ENCODE measurements around the gene PTPRD. TPM values are rescaled to one million over a fixed set of nuclear protein-coding genes. Genes with fewer than 3 reads are reported as not detected.

Gene PTPRD
- total RNA-seq: under 1 TPM; 0.26 to 0.49 (median 0.28) TPM

DNA sequence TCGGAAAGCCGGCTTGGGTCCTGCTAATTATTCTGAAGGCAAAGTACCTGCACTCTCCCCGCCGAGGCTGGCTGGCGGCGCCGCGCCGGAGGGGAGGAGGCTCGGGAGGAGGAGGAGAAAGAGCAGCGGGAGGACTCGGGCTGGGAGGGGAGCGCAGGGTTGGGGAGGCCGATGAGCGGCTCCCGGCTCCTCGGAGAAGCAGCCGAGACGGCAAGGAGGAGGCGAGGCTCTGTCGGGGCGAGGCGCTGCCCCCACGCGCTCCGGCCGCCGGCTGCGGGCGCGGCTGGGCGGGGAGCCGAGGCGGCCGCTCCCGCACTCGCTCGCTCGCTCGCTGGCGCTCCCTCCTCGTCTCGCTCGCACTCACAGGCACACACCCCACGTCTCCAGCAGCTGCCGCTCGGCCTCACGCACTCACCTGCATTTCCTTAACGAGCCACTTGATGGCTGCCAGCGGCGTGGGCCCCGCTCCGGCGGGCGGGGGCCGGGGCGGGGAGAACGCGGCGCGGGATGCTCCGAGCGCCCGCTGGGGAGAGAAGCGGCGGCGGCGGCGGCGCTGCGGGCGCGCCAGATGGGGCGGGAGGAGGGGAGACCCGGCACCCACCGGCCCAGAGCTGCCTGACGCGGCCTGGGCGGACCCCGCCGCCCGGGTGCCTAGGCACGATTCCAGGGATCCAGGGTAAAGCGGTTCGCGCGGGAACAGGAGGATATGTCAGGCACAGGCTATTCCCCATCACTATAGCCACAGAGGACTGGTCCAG is at the start of gene PTPRD:
Gene PTPRD, minus strand, starts transcription at position 362 of the 758 bp plus-strand sequence.
- peak; percentile 65 to 76 for ATAC-seq

DNA sequence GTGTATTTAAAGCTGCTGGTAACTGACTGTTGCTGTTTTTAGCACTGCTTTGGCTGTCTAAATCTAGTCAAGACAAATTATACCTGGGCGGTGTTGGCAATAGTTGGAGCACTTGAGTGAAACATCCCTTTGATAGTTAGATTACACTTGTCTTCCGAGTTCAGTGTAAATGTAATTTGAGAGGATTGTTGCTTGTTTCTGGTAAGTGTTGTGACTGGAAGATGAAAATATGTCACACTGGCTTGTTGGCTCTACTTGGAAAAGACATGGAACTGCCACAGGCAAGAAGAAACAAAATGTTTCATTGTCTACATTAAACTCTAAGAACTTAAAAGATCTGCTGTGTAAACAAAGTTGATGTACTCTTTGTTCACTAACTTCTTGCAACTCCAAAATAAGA is 49.2 kb upstream of the PTPRD start:
- ATAC-seq (no peak), DNase-seq (no peak)
- H3K36me3 Mint-ChIP-seq (ENCODE audit: insufficient read depth): no peaks in the 10 kb centered on the region
- no peaks in the 10 kb centered on the region for H3K4me1 Mint-ChIP-seq (ENCODE audit: low read depth)
- no peaks in the 10 kb centered on the region for H3K27me3 Mint-ChIP-seq (ENCODE audit: low read depth)
- H3K9me3 Mint-ChIP-seq: peaks cover 12% of the 10 kb centered on the region
- no peak overlapping the region for H3K4me3 Mint-ChIP-seq

More for the DNA sequence above, at the start of gene PTPRD:
- no peak for DNase-seq
- Mint-ChIP-seq H3K36me3 (ENCODE audit: insufficient read depth) (no peaks in the 10 kb centered on the region), H3K9me3 (peaks cover 7% of the 10 kb centered on the region), H3K4me3 (peak within 1 kb of the TSS; percentile 58), H3K4me1 (ENCODE audit: low read depth) (peaks cover 3% of the 10 kb centered on the region), H3K27me3 (ENCODE audit: low read depth) (peaks cover 26% of the 10 kb centered on the region)

DNA sequence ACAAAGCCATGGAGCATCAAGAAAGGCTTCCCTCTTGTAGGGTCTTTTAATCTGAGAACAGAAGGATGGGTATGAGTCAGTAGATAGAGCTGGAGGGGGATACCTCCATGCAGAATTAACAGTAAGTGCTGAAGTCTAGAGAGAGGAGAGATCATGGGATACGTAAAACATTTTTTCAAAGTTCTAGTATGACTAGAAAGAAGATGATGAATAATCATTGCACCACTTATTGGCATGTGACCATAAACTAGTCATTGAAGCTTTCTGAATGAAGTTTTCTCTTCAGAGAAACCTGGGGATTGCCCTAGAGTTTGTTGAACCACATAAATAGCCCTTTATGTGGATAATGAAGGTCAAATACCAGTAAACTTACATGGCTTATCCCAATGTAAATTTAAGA is 48.6 kb upstream of the PTPRD start:
- Mint-ChIP-seq H3K27me3 (ENCODE audit: low read depth) (no peaks in the 10 kb centered on the region), H3K4me1 (ENCODE audit: low read depth) (no peaks in the 10 kb centered on the region), H3K9me3 (peaks cover 12% of the 10 kb centered on the region), H3K36me3 (ENCODE audit: insufficient read depth) (no peaks in the 10 kb centered on the region), H3K4me3 (no peak overlapping the region)
- DNase-seq: no peak
- no peak for ATAC-seq

DNA sequence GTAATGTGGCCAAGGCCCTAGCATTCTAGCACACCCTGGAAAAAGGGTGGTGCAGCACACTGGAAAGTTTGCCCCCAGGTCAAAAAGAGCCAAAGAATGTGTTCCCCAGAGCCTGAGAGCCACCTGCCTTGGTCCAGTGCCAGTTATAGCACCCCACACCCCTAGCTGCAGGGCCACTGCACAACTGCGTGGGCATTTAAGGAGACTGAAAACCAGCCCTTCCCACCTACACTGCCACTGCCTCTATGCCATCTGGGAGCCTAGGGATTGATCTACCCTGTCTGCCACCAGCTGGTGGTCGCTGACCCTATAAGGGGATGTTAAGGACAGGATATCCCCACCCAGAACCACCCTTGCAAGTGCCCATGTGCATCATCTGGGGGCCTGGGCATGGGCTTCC is 38.2 kb upstream of the PTPRD start:
- no peaks in the 10 kb centered on the region for H3K4me1 Mint-ChIP-seq (ENCODE audit: low read depth)
- peaks cover 29% of the 10 kb centered on the region for H3K9me3 Mint-ChIP-seq
- DNase-seq: no peak
- no peak overlapping the region for H3K4me3 Mint-ChIP-seq
- ATAC-seq: no peak
- H3K36me3 Mint-ChIP-seq (ENCODE audit: insufficient read depth): no peaks in the 10 kb centered on the region
- H3K27me3 Mint-ChIP-seq (ENCODE audit: low read depth): no peaks in the 10 kb centered on the region

DNA sequence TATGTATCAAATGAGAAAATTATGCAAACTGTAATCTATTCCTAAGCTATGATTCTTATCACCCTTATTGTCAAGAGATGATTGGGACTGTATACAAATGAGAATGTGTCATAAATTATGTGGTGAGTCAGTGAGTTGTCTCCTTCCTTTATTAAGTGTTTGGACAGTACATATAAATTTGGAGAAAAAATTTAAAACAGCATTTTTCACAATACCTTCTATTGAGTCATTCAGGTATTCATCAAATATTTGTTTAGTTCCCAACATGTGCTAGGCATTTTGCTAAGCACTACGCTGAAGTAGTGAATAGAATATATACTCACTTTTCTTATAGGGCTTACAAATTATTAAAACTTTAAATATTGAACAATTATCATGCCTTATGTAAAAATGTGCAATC is 36.3 kb upstream of the PTPRD start:
- Mint-ChIP-seq H3K4me1 (ENCODE audit: low read depth) (no peaks in the 10 kb centered on the region), H3K4me3 (no peak overlapping the region), H3K27me3 (ENCODE audit: low read depth) (no peaks in the 10 kb centered on the region), H3K36me3 (ENCODE audit: insufficient read depth) (no peaks in the 10 kb centered on the region), H3K9me3 (peaks cover 25% of the 10 kb centered on the region)
- ATAC-seq (no peak), DNase-seq (no peak)

DNA sequence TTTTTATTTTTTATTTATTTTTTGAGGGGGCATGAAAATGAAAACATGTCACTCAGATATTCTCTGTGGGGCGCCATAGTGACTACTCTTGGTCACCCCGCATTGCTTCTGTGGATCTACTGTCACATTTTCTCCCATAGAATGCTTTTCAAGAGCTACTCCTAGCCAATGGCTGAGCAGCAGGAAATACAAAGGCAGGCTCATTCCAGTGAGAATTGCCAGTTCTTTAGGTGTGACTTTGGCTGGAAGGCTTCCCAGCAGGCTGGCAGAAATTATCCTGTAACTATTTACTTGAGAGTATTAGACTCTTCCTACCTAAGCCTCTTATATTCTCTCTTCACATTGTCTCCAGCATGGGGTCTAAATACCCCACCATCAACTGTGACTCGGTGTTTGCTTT is 21.0 kb upstream of the PTPRD start:
- Mint-ChIP-seq H3K9me3 (peaks cover 10% of the 10 kb centered on the region), H3K4me1 (ENCODE audit: low read depth) (no peaks in the 10 kb centered on the region), H3K36me3 (ENCODE audit: insufficient read depth) (no peaks in the 10 kb centered on the region), H3K27me3 (ENCODE audit: low read depth) (no peaks in the 10 kb centered on the region), H3K4me3 (no peak overlapping the region)
- DNase-seq (no peak), ATAC-seq (no peak)

DNA sequence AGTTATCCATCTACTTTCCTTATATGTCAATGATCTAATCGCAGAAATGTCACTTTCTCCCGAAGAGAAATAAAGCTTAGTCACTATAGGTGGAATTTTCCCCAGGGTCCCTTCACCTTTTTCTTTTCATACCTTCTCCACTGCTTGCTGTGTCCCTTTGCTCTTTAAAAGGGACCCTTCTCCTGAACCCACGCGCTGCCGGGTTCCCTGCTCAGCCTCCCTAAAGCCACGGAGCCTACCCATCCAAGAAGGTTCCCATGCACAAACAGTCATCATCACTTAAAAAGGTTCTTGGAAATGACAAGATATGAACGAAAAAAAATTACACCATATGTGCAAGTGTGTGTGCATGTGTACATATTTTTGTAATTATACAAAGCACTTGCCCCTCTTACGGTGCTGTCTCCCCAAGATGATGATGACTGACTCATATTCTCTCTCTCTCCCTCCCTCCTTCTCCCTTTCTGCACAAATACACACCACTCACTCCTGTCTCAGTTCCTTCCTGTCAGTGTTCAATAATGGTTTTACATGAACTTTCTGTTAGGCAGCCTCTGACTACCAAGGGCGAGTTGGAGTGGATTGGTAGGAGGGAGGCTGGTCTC is 1.5 kb upstream of the PTPRD start:
- no peak for ATAC-seq
- Mint-ChIP-seq H3K9me3 (peaks cover 8% of the 10 kb centered on the region), H3K27me3 (ENCODE audit: low read depth) (peaks cover 26% of the 10 kb centered on the region), H3K4me1 (ENCODE audit: low read depth) (peaks cover 3% of the 10 kb centered on the region), H3K4me3 (no peak overlapping the region), H3K36me3 (ENCODE audit: insufficient read depth) (no peaks in the 10 kb centered on the region)
- DNase-seq: no peak

DNA sequence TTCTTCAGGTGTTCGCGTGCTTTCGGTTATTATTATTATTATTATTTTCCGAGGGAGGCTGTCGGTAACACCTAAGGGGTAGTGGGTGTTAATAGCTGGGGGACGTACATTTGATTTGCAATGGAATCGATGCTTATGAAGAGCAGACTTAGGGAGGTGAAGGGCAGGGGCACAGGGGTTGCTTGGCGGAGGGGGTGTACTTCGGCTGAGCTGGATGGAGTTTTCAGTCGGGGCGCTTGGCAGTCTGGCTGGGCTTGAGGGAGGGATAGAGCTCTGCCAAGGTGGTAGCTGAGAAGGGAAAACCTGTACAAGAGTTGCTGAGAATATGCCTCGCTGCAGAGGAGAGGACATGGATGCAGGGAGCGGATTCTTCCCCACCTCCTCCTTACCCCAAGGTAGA is 617 bp upstream of the PTPRD start:
- Mint-ChIP-seq H3K4me1 (ENCODE audit: low read depth) (peaks cover 3% of the 10 kb centered on the region), H3K4me3 (no peak overlapping the region), H3K36me3 (ENCODE audit: insufficient read depth) (no peaks in the 10 kb centered on the region)

DNA sequence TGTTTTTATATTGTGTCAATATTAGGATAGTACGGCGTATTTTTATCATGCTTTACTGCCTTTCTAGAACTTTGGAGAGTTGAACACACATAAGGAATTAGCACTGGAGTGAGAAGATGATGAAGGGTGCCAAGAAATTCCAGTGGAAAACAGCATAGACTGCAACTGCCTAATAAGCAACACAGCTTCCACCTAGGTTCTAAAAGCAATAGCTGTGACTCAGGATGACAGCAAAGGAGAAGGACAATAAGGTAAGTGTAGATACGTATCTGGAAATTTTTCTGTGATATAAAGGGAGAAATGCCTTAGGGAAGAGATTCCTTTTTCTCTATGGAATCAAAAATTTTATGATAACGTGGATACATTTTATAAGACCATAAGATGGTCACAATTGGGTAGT is 7.4 kb downstream of the PTPRD start:
- no peak for ATAC-seq
- Mint-ChIP-seq H3K4me3 (no peak overlapping the region), H3K9me3 (peaks cover 4% of the 10 kb centered on the region), H3K27me3 (ENCODE audit: low read depth) (no peaks in the 10 kb centered on the region), H3K36me3 (ENCODE audit: insufficient read depth) (no peaks in the 10 kb centered on the region), H3K4me1 (ENCODE audit: low read depth) (no peaks in the 10 kb centered on the region)
- DNase-seq: no peak

More for the DNA sequence above, 617 bp upstream of the PTPRD start:
- no peak for DNase-seq
- peaks cover 26% of the 10 kb centered on the region for H3K27me3 Mint-ChIP-seq (ENCODE audit: low read depth)
- H3K9me3 Mint-ChIP-seq: peaks cover 8% of the 10 kb centered on the region
- ATAC-seq: no peak

DNA sequence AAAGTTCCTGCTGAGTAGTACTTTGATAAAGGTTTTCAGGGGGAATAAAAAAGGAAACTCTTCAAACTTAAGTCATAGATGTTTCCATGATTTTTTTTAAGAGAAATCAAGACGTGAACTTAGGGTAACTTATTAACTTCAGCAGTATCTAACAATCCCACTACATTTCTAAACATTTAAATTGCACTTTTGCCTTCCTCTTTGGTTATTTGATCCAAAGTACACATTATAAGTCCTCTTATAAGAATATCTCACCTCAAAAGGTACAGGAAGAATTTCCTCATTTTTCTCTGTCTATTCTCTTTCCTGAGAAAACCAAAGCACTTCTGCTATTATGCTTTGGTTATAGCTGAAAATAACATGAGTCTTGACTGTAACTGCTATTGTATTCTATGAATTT is 7.9 kb downstream of the PTPRD start:
- Mint-ChIP-seq H3K36me3 (ENCODE audit: insufficient read depth) (no peaks in the 10 kb centered on the region), H3K4me3 (no peak overlapping the region), H3K9me3 (peaks cover 4% of the 10 kb centered on the region), H3K4me1 (ENCODE audit: low read depth) (no peaks in the 10 kb centered on the region), H3K27me3 (ENCODE audit: low read depth) (no peaks in the 10 kb centered on the region)
- no peak for ATAC-seq
- no peak for DNase-seq

DNA sequence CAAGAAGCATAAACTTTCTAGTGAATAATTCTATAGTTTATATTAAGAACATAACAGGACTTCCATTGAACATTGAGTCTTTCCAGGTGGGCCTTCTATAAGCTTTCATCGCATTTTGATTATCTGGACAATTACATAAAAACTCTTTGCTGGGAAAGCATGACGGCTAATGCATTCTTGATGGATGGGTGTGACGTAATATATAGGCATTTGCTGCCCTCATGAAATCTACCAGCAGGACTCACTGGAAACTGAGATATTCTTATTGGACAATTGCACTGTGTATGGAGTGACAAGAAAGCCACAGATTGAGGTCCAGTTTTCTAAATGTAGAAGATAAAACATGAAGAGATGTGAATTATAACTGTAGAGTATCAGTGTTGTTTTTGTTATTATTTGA is 15.0 kb downstream of the PTPRD start:
- Mint-ChIP-seq H3K4me3 (no peak overlapping the region), H3K9me3 (peaks cover 4% of the 10 kb centered on the region), H3K4me1 (ENCODE audit: low read depth) (no peaks in the 10 kb centered on the region), H3K36me3 (ENCODE audit: insufficient read depth) (no peaks in the 10 kb centered on the region), H3K27me3 (ENCODE audit: low read depth) (no peaks in the 10 kb centered on the region)
- DNase-seq: no peak
- no peak for ATAC-seq

DNA sequence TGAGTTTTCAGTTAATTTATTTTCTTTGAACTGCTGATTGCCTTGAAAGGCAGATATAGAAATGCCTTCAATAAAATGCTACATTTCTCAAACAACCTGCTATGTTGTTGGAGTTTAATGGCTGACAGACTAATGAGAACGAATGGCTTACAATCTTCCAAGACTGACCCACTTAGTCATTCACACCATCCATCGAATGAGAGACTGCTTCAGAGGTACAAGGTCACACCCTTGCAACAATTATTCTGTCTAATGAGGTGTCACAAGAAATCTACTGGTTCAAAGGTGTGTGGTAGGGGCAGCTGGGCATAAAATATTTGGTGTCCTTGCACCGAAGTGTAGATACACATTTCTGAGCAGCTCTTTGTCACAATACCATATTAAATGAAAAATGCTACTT is 18.3 kb downstream of the PTPRD start:
- peaks cover 10% of the 10 kb centered on the region for H3K9me3 Mint-ChIP-seq
- H3K36me3 Mint-ChIP-seq (ENCODE audit: insufficient read depth): no peaks in the 10 kb centered on the region
- no peaks in the 10 kb centered on the region for H3K4me1 Mint-ChIP-seq (ENCODE audit: low read depth)
- H3K4me3 Mint-ChIP-seq: no peak overlapping the region
- H3K27me3 Mint-ChIP-seq (ENCODE audit: low read depth): no peaks in the 10 kb centered on the region
- ATAC-seq (no peak), DNase-seq (no peak)

DNA sequence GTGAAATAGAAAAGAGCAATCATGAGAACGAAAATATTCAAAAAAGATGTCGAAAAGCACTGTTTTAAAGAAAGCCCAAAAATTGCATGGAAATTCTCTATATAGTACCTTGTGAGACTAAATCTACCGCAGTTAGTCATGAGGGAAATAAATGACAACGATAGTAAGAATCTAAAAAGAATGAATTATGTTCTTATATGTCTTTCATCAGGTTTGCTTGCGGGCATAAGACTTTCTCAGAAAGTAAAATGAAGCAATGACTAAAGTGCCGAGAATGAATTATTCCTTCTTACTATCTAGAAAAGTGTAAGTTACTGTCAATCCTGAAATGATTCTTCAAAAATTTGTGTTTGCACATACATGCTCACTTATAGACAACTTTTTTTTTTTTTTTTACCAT is 26.4 kb downstream of the PTPRD start:
- H3K27me3 Mint-ChIP-seq (ENCODE audit: low read depth): no peaks in the 10 kb centered on the region
- H3K4me1 Mint-ChIP-seq (ENCODE audit: low read depth): no peaks in the 10 kb centered on the region
- ATAC-seq (no peak), DNase-seq (no peak)
- H3K4me3 Mint-ChIP-seq: no peak overlapping the region
- peaks cover 22% of the 10 kb centered on the region for H3K9me3 Mint-ChIP-seq
- H3K36me3 Mint-ChIP-seq (ENCODE audit: insufficient read depth): no peaks in the 10 kb centered on the region

DNA sequence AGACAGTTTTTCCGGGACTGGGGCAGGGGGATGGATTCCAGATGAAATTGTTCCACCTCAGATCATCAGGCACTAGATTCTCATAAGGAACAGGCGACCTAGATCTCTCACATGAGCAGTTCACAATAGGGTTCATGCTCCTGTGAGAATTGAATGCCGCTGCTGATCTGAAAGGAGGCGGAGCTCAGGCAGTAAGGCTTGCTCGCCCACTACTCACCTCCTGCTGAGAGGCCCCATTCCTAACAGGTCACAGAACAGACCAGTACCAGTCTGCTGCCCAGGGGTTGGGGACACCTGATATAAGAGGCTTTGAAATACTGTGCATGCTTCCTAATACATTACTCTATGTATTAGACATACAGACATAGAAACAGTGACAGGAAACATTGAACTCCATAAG is 41.1 kb downstream of the PTPRD start:
- no peak for DNase-seq
- H3K4me1 Mint-ChIP-seq (ENCODE audit: low read depth): no peaks in the 10 kb centered on the region
- no peak for ATAC-seq
- H3K9me3 Mint-ChIP-seq: peaks cover 23% of the 10 kb centered on the region
- H3K27me3 Mint-ChIP-seq (ENCODE audit: low read depth): no peaks in the 10 kb centered on the region
- no peaks in the 10 kb centered on the region for H3K36me3 Mint-ChIP-seq (ENCODE audit: insufficient read depth)
- H3K4me3 Mint-ChIP-seq: no peak overlapping the region

DNA sequence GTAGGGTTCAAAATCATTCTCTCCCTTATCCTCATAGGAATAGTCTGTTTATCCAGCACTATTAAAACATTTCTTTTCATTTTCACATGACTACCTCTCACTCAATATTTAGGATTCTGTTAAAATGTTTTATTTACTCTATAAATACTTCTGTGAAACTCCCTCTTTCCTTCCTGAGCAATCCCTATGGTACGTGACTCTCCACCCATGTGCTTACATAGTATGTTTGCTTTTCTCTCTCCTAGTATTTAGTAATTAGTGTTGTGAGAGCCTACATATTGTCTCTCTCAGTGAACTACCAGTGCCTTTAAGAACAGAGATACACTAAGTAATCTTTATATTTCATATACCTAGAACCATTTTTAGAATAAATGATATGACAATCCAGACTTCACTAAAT is 46.0 kb downstream of the PTPRD start:
- Mint-ChIP-seq H3K4me3 (no peak overlapping the region), H3K4me1 (ENCODE audit: low read depth) (no peaks in the 10 kb centered on the region), H3K36me3 (ENCODE audit: insufficient read depth) (no peaks in the 10 kb centered on the region), H3K9me3 (peaks cover 16% of the 10 kb centered on the region), H3K27me3 (ENCODE audit: low read depth) (no peaks in the 10 kb centered on the region)
- DNase-seq (no peak), ATAC-seq (no peak)

Data from activated T-cell treated with anti-CD3 and anti-CD28 coated beads, Interleukin-2, amount 50 U/mL, for 4 hours (primary cell).